Measurements from ENCODE around the gene SNX27.

- TF ChIP-seq CTCF (IDR thresholded peaks at IDR 0.05): no peak
- no peak for TF ChIP-seq POLR2A (IDR thresholded peaks at IDR 0.05)
Measured at GRCh38 chr1:151720125-151720524, 108.3 kb downstream of the SNX27 start.
